Peyer's patch (tissue), 4 donors: ENCODE data around the gene NRG3. TPM values are rescaled to one million over a fixed set of nuclear protein-coding genes. Genes with fewer than 3 reads are reported as not detected.

Experiments
- DNase-seq, 3 donors: peaks; one replicate each; pipeline ENCODE4 v3.0.0-alpha.2; 2017 to 2019
- H3K27ac ChIP-seq, 4 donors: fragments of 200-600 bp; sonication (generic); one replicate each; pipeline ENCODE4 v1.5.1; 2016 to 2019
- H3K27me3 ChIP-seq, 2 donors: fragments of 200-600 bp; sonication (generic); one replicate each; pipeline ENCODE4 v1.5.1; 2019
- H3K36me3 ChIP-seq, 3 donors: fragments of 200-600 bp; sonication (generic); one replicate each; pipeline ENCODE4 v1.5.1; 2016 to 2019
- H3K4me1 ChIP-seq, 4 donors: fragments of 200-600 bp; sonication (generic); one replicate each; pipeline ENCODE4 v1.5.1; 2016 to 2019
- H3K4me3 ChIP-seq, 4 donors: fragments of 200-600 bp; sonication (generic); 1 replicate in 3 of 4; 2 replicates in 1 of 4; pipeline ENCODE4 v1.5.1; 2016 to 2019; ENCODE audit warnings: mild to moderate bottlenecking in 1 of 4
- H3K9me3 ChIP-seq, 4 donors: fragments of 200-600 bp; sonication (generic); one replicate each; pipeline ENCODE4 v1.5.1; 2016 to 2019; ENCODE audit warnings: mild to moderate bottlenecking in 1 of 4
- POLR2A ChIP-seq, 2 donors: fragments of 450-650 bp; IDR thresholded peaks; one replicate each; pipeline ENCODE4 v1.5.1; 2017; ENCODE audit warnings: antibody characterized with exemption in 2 of 2, mild to moderate bottlenecking in 2 of 2, moderate library complexity in 2 of 2
- total RNA-seq, 4 donors: library from RNA; depleted of rRNA; stranded (reverse); fragments of >200 nt; gene quantifications; one replicate each; pipeline ENCODE4 v1.1.0, GENCODE V29; 2016
- TF ChIP-seq, protein P1 (sequence below), 6 experiments: fragments of 450-650 bp in 4 of 6; fragments of 200-600 bp in 2 of 6; sonication (generic) in 1 of 6; IDR thresholded peaks; one replicate each; pipeline ENCODE4 v1.5.1; 2017 to 2019; ENCODE audit warnings: antibody characterized with exemption in 6 of 6, mild to moderate bottlenecking in 3 of 6, moderate library complexity in 1 of 6

Gene NRG3
- total RNA-seq, 4 donors from 2014 or later: not detected

DNA sequence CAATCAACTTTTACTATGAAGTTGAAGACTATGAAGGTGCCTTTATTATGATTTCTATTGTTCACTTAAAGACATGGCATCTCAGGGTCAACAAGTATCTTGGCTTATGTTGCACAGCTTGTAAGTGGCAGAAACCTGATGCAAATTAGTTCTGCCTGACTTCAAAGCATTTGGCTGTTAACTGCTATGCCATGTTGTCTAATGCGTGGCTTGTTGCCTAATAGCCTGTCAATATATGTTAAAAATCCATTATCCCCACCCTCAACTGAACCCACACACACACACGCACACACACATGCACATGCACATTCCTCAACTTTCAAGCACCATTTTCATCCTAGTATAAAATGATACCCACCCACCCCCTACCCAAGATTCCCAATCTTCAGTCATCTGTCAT, 217.1 kb downstream of the NRG3 start:
- Histone ChIP-seq H3K4me1 (no peaks in the 10 kb centered on the region), H3K9me3 (no peaks in the 10 kb centered on the region), H3K36me3 (no peaks in the 10 kb centered on the region), H3K27ac (no peak overlapping the region), H3K4me3 (no peak overlapping the region), H3K27me3 (no peaks in the 10 kb centered on the region)
- DNase-seq: no peak
- TF ChIP-seq, protein P1, sequence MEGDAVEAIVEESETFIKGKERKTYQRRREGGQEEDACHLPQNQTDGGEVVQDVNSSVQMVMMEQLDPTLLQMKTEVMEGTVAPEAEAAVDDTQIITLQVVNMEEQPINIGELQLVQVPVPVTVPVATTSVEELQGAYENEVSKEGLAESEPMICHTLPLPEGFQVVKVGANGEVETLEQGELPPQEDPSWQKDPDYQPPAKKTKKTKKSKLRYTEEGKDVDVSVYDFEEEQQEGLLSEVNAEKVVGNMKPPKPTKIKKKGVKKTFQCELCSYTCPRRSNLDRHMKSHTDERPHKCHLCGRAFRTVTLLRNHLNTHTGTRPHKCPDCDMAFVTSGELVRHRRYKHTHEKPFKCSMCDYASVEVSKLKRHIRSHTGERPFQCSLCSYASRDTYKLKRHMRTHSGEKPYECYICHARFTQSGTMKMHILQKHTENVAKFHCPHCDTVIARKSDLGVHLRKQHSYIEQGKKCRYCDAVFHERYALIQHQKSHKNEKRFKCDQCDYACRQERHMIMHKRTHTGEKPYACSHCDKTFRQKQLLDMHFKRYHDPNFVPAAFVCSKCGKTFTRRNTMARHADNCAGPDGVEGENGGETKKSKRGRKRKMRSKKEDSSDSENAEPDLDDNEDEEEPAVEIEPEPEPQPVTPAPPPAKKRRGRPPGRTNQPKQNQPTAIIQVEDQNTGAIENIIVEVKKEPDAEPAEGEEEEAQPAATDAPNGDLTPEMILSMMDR (IDR thresholded peaks at IDR 0.05): no peak
- no peak for TF ChIP-seq POLR2A (IDR thresholded peaks at IDR 0.05)

DNA sequence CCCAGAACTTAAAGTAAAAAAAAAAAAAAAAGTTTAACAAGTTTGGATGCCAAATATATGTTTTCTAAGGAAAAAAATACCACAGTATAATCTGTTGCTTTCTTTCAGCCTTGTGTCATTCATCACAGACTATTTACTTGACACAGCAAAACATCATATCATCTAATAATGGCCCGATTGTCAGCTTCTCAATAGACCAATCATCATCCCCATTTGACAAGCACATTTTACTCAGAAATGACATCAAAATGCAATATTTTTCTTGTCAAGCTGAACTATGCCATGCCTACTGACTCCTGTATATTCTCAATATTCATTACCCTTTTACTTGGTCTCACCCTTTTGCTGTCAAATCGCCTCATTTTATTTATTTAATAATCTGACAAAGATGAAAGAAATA, 249.7 kb downstream of the NRG3 start:
- no peaks in the 10 kb centered on the region for H3K4me1 ChIP-seq
- no peaks in the 10 kb centered on the region for H3K36me3 ChIP-seq
- no peak for DNase-seq
- TF ChIP-seq, protein P1 (IDR thresholded peaks at IDR 0.05): no peak
- no peak for TF ChIP-seq POLR2A (IDR thresholded peaks at IDR 0.05)
- no peaks in the 10 kb centered on the region for H3K27me3 ChIP-seq
- no peak overlapping the region for H3K27ac ChIP-seq
- no peak overlapping the region for H3K4me3 ChIP-seq
- H3K9me3 ChIP-seq: peaks cover 0 to 3% (median 0%) of the 10 kb centered on the region in 4 donors

DNA sequence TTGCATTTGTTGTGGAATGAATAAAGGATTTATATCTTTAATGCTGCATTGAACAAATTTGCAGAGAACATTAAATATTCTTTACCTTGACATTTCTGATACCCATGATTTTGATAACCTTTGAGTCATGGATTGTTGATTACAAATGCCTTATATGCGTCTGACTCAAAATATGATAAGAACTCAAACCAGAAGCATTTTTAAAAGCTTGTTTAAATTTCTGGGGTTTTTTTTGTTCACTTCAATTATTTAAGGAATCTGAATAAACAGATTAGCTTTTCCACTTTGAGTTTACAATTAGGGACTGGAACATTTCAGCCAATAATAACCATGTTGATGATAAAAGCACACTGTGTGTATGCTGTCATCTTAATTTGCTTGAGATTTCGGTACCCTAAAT, 253.5 kb downstream of the NRG3 start:
- no peak for DNase-seq
- TF ChIP-seq POLR2A (IDR thresholded peaks at IDR 0.05): no peak
- TF ChIP-seq, protein P1 (IDR thresholded peaks at IDR 0.05): no peak
- Histone ChIP-seq H3K27ac (no peak overlapping the region), H3K9me3 (no peaks in the 10 kb centered on the region), H3K36me3 (no peaks in the 10 kb centered on the region), H3K4me3 (no peak overlapping the region), H3K27me3 (no peaks in the 10 kb centered on the region), H3K4me1 (no peaks in the 10 kb centered on the region)

DNA sequence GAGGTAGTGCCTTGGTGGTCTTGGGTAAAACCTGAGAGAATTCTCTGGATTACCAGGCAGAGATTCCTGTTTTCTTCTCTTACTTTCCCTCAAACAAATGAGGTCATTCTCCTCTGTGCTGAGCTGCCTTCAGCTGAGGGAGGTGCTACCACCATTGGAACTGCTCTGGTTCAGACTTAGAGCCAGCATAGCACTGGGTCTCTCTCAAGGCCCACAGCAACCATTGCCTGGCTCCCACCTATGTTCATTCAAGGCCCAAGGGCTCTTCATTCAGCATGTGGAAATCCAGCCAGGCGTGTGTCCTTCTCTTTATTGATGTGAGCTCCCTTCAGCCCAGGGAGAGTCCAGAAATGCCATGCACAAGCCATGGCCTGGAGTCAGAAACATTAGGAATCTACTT, 261.1 kb downstream of the NRG3 start:
- Histone ChIP-seq H3K4me3 (no peak overlapping the region), H3K4me1 (no peaks in the 10 kb centered on the region), H3K27me3 (no peaks in the 10 kb centered on the region), H3K9me3 (no peaks in the 10 kb centered on the region), H3K36me3 (no peaks in the 10 kb centered on the region), H3K27ac (no peak overlapping the region)
- no peak for DNase-seq
- TF ChIP-seq, protein P1 (IDR thresholded peaks at IDR 0.05): no peak
- TF ChIP-seq POLR2A (IDR thresholded peaks at IDR 0.05): no peak

DNA sequence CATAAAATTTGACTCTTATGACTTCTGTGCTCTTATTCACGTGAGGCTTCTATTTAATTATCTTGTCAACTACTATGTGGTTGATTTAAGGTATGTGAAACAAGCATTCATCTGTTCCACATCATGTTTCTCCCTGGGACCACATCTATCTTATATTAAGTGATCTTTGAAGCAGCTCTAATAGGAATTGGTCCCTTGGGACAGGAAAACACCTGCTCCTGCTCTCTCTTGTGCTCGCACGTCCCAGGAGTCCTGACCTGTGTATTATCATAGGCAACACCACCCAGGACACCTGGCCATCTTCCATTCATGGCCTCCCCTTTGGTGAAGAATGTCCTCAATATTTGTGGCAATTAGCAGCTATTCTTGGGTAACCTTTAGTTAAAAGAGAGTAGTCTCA, 269.2 kb downstream of the NRG3 start:
- TF ChIP-seq, protein P1 (IDR thresholded peaks at IDR 0.05): no peak
- TF ChIP-seq POLR2A (IDR thresholded peaks at IDR 0.05): no peak
- Histone ChIP-seq H3K27me3 (no peaks in the 10 kb centered on the region), H3K27ac (no peak overlapping the region), H3K4me3 (no peak overlapping the region), H3K36me3 (no peaks in the 10 kb centered on the region), H3K9me3 (no peaks in the 10 kb centered on the region), H3K4me1 (no peaks in the 10 kb centered on the region)
- DNase-seq: no peak

DNA sequence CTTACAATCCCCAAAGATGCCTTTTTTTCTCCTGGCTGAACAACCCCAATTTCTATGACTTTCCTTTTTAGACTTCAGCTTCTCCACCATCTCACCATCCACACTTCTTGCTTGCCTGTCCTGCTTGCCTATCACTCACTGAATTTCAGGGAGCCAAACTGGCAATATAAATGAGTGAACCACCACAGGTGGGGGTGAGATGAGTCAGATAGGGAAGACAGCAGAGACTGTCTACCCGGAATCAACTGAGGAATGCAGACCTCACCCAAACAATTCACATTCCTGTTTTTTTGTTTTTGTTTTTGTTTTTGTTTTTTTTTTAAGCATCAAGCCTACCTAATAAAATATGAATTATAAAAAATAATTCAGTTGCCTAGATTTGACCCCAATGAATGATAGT, 273.8 kb downstream of the NRG3 start:
- Histone ChIP-seq H3K27ac (no peak overlapping the region), H3K4me3 (no peak overlapping the region), H3K36me3 (no peaks in the 10 kb centered on the region), H3K27me3 (no peaks in the 10 kb centered on the region), H3K4me1 (no peaks in the 10 kb centered on the region), H3K9me3 (no peaks in the 10 kb centered on the region)
- no peak for DNase-seq
- TF ChIP-seq POLR2A (IDR thresholded peaks at IDR 0.05): no peak
- TF ChIP-seq, protein P1 (IDR thresholded peaks at IDR 0.05): no peak
